HK-2 (cell line): ENCODE measurements around the gene FARS2.

Experiments used
- DNase-seq: peaks from one replicate; pipeline ENCODE4 v3.0.0-alpha.2; 2018; ENCODE audit not compliant: unreplicated experiment

The FARS2 gene

GRCh38 chr6:5580736-5581581, 319.6 kb downstream of the FARS2 start:
- no peak for DNase-seq

- DNase-seq = no peak
Observed at GRCh38 chr6:5582762-5583161, 321.4 kb downstream of the FARS2 start.

- DNase-seq = no peak
Observed at GRCh38 chr6:5583528-5583927, 322.2 kb downstream of the FARS2 start.

- no peak for DNase-seq
Observed at GRCh38 chr6:5584078-5584482, 322.8 kb downstream of the FARS2 start.

GRCh38 chr6:5587648-5588047, 326.3 kb downstream of the FARS2 start:
- DNase-seq = no peak

GRCh38 chr6:5589422-5590141, 328.3 kb downstream of the FARS2 start:
- no peak for DNase-seq

- no peak for DNase-seq
Observed at GRCh38 chr6:5590187-5590586, 328.9 kb downstream of the FARS2 start.

- no peak for DNase-seq
Observed at GRCh38 chr6:5592886-5593519, 331.7 kb downstream of the FARS2 start.

- no peak for DNase-seq
Observed at GRCh38 chr6:5595184-5595583, 333.9 kb downstream of the FARS2 start.

GRCh38 chr6:5597413-5597812, 336.1 kb downstream of the FARS2 start:
- DNase-seq = no peak

GRCh38 chr6:5598123-5598522, 336.8 kb downstream of the FARS2 start:
- DNase-seq = no peak

- DNase-seq = no peak
Observed at GRCh38 chr6:5599127-5599526, 337.8 kb downstream of the FARS2 start.

- DNase-seq = no peak
Observed at GRCh38 chr6:5605937-5606336, 344.6 kb downstream of the FARS2 start.

- no peak for DNase-seq
Observed at GRCh38 chr6:5606546-5606945, 345.2 kb downstream of the FARS2 start.

- no peak for DNase-seq
Observed at GRCh38 chr6:5610640-5611039, 349.3 kb downstream of the FARS2 start.

- no peak for DNase-seq
Observed at GRCh38 chr6:5617179-5617578, 355.9 kb downstream of the FARS2 start.

- DNase-seq = no peak
Observed at GRCh38 chr6:5619249-5619648, 357.9 kb downstream of the FARS2 start.

- DNase-seq = no peak
Observed at GRCh38 chr6:5622276-5623005, 361.1 kb downstream of the FARS2 start.

- DNase-seq = no peak
Observed at GRCh38 chr6:5623769-5624168, 362.5 kb downstream of the FARS2 start.

GRCh38 chr6:5624256-5624655, 362.9 kb downstream of the FARS2 start:
- no peak for DNase-seq

- DNase-seq = no peak
Observed at GRCh38 chr6:5626727-5627426, 365.6 kb downstream of the FARS2 start.
